GM13976 (cell line): ENCODE measurements around the gene THSD4.

Experiments used
- DNase-seq: peaks from one replicate; pipeline ENCODE4 v3.0.0; 2012; ENCODE audit warnings: low spot score
- in situ Hi-C: fragments of 300-500 bp; cut with MboI; formaldehyde crosslinking; loops from one replicate; pipeline ENCODE4 v1.12.0; 2022; ENCODE audit warnings: low sequenced_read_pairs, mixed read lengths, inconsistent platforms; ENCODE audit not compliant: unreplicated experiment
- TF ChIP-seq, protein P1 (sequence below): IDR thresholded peaks from 2 replicates; pipeline ENCODE4 v1.5.1; 2012; ENCODE audit warnings: borderline replicate concordance, mild to moderate bottlenecking; ENCODE audit not compliant: insufficient read depth; ENCODE audit errors: extremely low read depth, missing control alignments, control extremely low read depth

The THSD4 gene

GRCh38 chr15:71449956-71450355 lies 334.7 kb downstream of the THSD4 start:
- no peak for DNase-seq
- TF ChIP-seq, protein P1, sequence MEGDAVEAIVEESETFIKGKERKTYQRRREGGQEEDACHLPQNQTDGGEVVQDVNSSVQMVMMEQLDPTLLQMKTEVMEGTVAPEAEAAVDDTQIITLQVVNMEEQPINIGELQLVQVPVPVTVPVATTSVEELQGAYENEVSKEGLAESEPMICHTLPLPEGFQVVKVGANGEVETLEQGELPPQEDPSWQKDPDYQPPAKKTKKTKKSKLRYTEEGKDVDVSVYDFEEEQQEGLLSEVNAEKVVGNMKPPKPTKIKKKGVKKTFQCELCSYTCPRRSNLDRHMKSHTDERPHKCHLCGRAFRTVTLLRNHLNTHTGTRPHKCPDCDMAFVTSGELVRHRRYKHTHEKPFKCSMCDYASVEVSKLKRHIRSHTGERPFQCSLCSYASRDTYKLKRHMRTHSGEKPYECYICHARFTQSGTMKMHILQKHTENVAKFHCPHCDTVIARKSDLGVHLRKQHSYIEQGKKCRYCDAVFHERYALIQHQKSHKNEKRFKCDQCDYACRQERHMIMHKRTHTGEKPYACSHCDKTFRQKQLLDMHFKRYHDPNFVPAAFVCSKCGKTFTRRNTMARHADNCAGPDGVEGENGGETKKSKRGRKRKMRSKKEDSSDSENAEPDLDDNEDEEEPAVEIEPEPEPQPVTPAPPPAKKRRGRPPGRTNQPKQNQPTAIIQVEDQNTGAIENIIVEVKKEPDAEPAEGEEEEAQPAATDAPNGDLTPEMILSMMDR: no peak
- in situ Hi-C loops: loop anchor here (10.0 to 25.0 kb wide), 5 partner anchors 275 to 712 kb away; partner anchors contain the start of gene THSD4

GRCh38 chr15:71451130-71451529 lies 335.9 kb downstream of the THSD4 start:
- in situ Hi-C loops: loop anchor here (25.0 kb wide), 1 partner anchor 711 kb away; no protein-coding TSS in a partner anchor
- TF ChIP-seq, protein P1: no peak
- no peak for DNase-seq

GRCh38 chr15:71452893-71453292 lies 337.6 kb downstream of the THSD4 start:
- no peak for DNase-seq
- TF ChIP-seq, protein P1: no peak
- in situ Hi-C loops: loop anchor here (25.0 kb wide), 1 partner anchor 709 kb away; no protein-coding TSS in a partner anchor

DNA sequence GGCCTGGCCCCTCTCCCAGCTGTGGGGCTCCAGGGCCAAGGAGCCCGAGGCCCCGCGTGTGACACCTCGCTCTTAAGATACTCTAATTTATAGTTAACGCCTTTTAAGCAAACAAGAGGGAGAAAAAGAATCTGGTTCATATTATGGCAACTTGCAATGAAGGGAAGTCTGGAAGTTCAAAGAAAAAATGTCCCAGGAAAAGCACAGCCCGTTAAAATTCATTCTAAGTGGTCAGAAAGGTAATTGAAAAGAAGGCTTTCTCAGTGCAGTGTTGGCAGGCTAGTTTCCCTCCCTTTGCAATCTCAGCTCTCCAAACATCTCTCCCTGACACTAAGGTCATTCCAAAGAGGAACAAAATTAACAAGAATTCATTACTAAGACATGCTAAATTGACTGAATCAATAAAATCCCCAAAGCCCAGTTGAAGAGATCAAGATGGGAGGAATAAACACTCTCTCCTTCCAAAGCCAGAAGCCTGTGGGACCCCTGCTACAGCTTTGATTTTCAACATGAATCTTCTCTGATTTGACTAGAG lies 339.3 kb downstream of the THSD4 start:
- no peak for DNase-seq
- in situ Hi-C loops: loop anchor here (25.0 kb wide), 1 partner anchor 708 kb away; no protein-coding TSS in a partner anchor
- TF ChIP-seq, protein P1: no peak

GRCh38 chr15:71455107-71455506 lies 339.8 kb downstream of the THSD4 start:
- no peak for DNase-seq
- TF ChIP-seq, protein P1: no peak
- in situ Hi-C loops: loop anchor here (25.0 kb wide), 1 partner anchor 707 kb away; no protein-coding TSS in a partner anchor

DNA sequence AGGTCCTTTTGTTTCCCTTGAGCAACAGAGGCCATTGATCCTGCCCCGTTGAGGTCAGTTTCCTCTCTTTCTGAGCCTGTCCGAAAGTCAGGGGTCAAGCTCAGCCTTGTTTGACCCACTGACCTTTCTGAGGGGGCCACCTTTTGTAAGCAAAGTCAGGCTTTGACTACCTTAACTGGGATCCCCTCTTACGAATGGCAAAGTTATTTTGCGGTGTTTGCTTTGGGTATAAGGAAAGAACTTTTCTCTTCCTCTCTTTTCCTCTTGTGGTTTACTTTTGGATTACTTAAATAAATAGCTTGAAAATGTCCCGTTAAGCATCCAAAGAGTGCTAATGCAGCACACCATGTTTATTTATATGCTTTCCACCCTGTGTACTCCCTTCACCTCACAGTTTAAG lies 340.6 kb downstream of the THSD4 start:
- no peak for DNase-seq
- TF ChIP-seq, protein P1: no peak
- in situ Hi-C loops: loop anchor here (25.0 kb wide), 1 partner anchor 706 kb away; no protein-coding TSS in a partner anchor
